ENCODE results near the gene LARP4B. TPM values are rescaled to one million over a fixed set of nuclear protein-coding genes. Genes with fewer than 3 reads are reported as not detected.

The LARP4B gene
- total RNA-seq, 1 donor from 2014 or later = 114 TPM

DNA sequence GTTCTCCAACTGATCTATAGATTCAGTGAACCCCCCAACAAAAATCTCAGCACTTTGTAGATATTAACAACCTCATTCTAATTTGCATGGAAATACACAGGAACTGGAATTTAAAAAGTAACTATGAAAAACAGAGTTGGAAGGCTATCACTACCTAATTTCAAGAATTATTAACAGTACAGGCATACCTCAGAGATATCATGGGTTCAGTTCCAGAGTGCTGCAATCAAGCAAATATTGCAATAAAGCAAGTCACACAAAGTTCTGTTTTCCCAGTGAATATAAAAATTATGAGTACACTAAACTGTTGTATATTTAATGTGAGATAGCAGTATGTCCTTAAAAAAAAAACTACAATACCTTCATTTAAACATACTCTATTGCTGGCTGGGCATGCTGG, 78.5 kb downstream of the LARP4B start:
- Mint-ChIP-seq H3K9me3 (ENCODE audit: low read depth) (peaks cover 20% of the 10 kb centered on the region), H3K4me1 (ENCODE audit: low read depth) (peaks cover 5% of the 10 kb centered on the region), H3K36me3 (ENCODE audit: insufficient read depth) (peaks cover 54% of the 10 kb centered on the region), H3K27ac (no peak overlapping the region), H3K27me3 (no peaks in the 10 kb centered on the region), H3K4me3 (ENCODE audit: low read depth) (no peak overlapping the region)
- TF ChIP-seq, protein P1, sequence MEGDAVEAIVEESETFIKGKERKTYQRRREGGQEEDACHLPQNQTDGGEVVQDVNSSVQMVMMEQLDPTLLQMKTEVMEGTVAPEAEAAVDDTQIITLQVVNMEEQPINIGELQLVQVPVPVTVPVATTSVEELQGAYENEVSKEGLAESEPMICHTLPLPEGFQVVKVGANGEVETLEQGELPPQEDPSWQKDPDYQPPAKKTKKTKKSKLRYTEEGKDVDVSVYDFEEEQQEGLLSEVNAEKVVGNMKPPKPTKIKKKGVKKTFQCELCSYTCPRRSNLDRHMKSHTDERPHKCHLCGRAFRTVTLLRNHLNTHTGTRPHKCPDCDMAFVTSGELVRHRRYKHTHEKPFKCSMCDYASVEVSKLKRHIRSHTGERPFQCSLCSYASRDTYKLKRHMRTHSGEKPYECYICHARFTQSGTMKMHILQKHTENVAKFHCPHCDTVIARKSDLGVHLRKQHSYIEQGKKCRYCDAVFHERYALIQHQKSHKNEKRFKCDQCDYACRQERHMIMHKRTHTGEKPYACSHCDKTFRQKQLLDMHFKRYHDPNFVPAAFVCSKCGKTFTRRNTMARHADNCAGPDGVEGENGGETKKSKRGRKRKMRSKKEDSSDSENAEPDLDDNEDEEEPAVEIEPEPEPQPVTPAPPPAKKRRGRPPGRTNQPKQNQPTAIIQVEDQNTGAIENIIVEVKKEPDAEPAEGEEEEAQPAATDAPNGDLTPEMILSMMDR (IDR thresholded peaks at IDR 0.05; ENCODE audit: unreplicated experiment) = no peak
- no peak for DNase-seq (ENCODE audit: low spot score, unreplicated experiment)

DNA sequence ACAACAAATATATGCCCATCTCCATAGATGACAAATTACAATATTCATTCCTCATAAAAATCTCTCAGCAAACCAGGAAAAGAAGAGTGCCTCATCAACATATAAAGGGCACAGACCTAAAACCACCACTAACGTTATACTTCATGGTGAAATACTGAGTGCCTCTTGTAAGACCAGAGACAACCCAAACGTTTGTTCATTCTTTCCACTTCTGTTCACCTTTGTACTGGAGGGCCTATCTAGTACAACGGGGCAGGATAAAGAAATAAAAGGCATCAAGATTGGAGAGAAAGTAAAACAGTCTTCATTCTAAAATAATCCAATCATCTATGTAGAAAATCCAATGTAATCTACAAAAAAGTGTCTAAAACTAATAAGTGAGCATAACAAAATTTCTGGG, 79.1 kb downstream of the LARP4B start:
- peaks cover 20% of the 10 kb centered on the region for H3K9me3 Mint-ChIP-seq (ENCODE audit: low read depth)
- TF ChIP-seq, protein P1 (IDR thresholded peaks at IDR 0.05; ENCODE audit: unreplicated experiment) = no peak
- DNase-seq (ENCODE audit: low spot score, unreplicated experiment) = no peak

DNA sequence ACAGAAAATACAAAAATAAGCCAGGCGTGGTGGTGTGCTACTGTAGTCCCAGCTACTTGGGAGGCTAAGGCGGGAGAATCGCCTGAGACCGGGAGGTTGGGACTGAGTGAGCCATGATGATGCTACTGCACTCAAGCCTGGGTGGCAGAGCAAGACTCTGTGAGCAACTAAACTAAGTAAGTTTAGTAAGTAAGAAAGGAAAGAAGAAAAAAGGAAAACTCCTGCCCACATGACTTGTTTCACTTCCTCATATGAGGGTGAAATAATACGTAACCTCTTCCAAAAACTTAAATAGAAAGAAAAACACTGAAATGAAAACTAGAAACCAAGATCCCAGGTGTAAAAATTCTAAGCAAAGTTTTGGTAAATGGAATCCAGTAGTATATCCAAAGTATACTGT, 79.6 kb downstream of the LARP4B start:
- H3K36me3 Mint-ChIP-seq (ENCODE audit: insufficient read depth) = peaks cover 55% of the 10 kb centered on the region
- peaks cover 20% of the 10 kb centered on the region for H3K9me3 Mint-ChIP-seq (ENCODE audit: low read depth)
- TF ChIP-seq, protein P1 (IDR thresholded peaks at IDR 0.05; ENCODE audit: unreplicated experiment) = no peak
- H3K27me3 Mint-ChIP-seq = no peaks in the 10 kb centered on the region
- H3K4me3 Mint-ChIP-seq (ENCODE audit: low read depth) = no peak overlapping the region
- peaks cover 3% of the 10 kb centered on the region for H3K4me1 Mint-ChIP-seq (ENCODE audit: low read depth)
- no peak for DNase-seq (ENCODE audit: low spot score, unreplicated experiment)
- H3K27ac Mint-ChIP-seq = peak overlapping the region; percentile 71

More for the DNA sequence above, 79.1 kb downstream of the LARP4B start:
- no peak overlapping the region for H3K4me3 Mint-ChIP-seq (ENCODE audit: low read depth)
- H3K27ac Mint-ChIP-seq = no peak overlapping the region
- H3K4me1 Mint-ChIP-seq (ENCODE audit: low read depth) = peaks cover 5% of the 10 kb centered on the region
- peaks cover 54% of the 10 kb centered on the region for H3K36me3 Mint-ChIP-seq (ENCODE audit: insufficient read depth)
- H3K27me3 Mint-ChIP-seq = no peaks in the 10 kb centered on the region

DNA sequence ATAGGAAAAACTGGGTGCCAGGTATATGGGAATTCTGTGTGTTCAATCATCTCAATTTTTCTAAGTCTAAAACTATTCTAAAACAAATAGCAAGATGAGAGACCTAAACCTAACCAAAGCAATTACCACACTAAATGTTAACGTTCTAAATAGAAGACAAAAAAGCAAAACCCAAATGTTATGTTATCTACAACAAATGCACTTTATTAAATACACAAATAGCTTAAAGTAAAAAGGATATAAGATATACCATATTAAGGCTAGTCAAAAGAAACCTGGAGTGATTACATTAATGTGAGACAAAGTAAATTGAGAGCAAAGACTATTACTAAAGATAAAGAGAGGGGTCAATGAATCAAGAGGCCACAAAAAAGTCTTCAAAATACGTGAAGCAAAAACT, 81.4 kb downstream of the LARP4B start:
- H3K9me3 Mint-ChIP-seq (ENCODE audit: low read depth) = peaks cover 20% of the 10 kb centered on the region
- no peak overlapping the region for H3K4me3 Mint-ChIP-seq (ENCODE audit: low read depth)
- no peak overlapping the region for H3K27ac Mint-ChIP-seq
- no peak for DNase-seq (ENCODE audit: low spot score, unreplicated experiment)
- TF ChIP-seq, protein P1 (IDR thresholded peaks at IDR 0.05; ENCODE audit: unreplicated experiment) = no peak
- no peaks in the 10 kb centered on the region for H3K27me3 Mint-ChIP-seq
- H3K36me3 Mint-ChIP-seq (ENCODE audit: insufficient read depth) = peaks cover 56% of the 10 kb centered on the region
- H3K4me1 Mint-ChIP-seq (ENCODE audit: low read depth) = peaks cover 15% of the 10 kb centered on the region

DNA sequence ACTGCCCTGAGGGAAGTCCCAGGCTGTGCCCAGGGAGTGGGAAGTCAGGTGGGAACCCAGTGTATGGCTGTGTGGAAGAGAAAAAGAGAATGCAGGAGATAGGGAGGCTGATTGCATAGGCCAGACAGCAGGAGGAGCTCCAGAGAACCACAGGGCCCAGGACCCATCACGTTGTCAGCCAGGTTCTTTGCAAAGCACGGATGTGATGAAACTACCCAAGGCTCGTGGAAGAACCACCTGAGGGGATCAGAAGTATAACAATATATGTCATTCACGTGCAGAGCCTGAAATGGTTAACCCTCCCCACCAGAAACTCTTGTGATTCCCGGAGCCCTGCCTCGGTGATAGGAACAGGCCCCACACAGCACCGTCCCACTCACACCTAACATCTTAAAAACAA, 83.6 kb downstream of the LARP4B start:
- no peak overlapping the region for H3K4me3 Mint-ChIP-seq (ENCODE audit: low read depth)
- H3K27me3 Mint-ChIP-seq = no peaks in the 10 kb centered on the region
- DNase-seq (ENCODE audit: low spot score, unreplicated experiment) = no peak
- TF ChIP-seq, protein P1 (IDR thresholded peaks at IDR 0.05; ENCODE audit: unreplicated experiment) = no peak
- peaks cover 20% of the 10 kb centered on the region for H3K9me3 Mint-ChIP-seq (ENCODE audit: low read depth)
- H3K36me3 Mint-ChIP-seq (ENCODE audit: insufficient read depth) = peaks cover 52% of the 10 kb centered on the region
- H3K27ac Mint-ChIP-seq = peak overlapping the region; percentile 11
- peaks cover 19% of the 10 kb centered on the region for H3K4me1 Mint-ChIP-seq (ENCODE audit: low read depth)
